A549 (cell line): ENCODE results near the gene KCNMB1.

Experiments
- BCL3 ChIP-seq: fragments of >200 bp; sonication (Bioruptor Twin); formaldehyde crosslinking; IDR thresholded peaks from 3 replicates; pipeline ENCODE4 v1.6.1; 2016
- BHLHE40 ChIP-seq: IDR thresholded peaks from 2 replicates; pipeline ENCODE4 v1.6.1; 2012; ENCODE audit warnings: low read depth, low read length, inconsistent platforms
- EP300 ChIP-seq, 2 experiments: fragments of >200 bp; sonication (Bioruptor Twin); formaldehyde crosslinking; IDR thresholded peaks; 2 replicates in 1 of 2; 3 replicates in 1 of 2; pipeline ENCODE4 v1.6.1; 2016 to 2017
- HDAC2 ChIP-seq: fragments of 200-600 bp; sonication (generic); IDR thresholded peaks from 2 replicates; pipeline ENCODE4 v1.6.1; 2016
- JUN ChIP-seq, 2 experiments: fragments of >200 bp; sonication (Bioruptor Twin); formaldehyde crosslinking; IDR thresholded peaks; 2 replicates in 1 of 2; 3 replicates in 1 of 2; pipeline ENCODE4 v1.6.1; 2016 to 2017
- MAFK ChIP-seq: fragments of 450-650 bp; IDR thresholded peaks from 2 replicates; pipeline ENCODE4 v1.6.1; 2014; ENCODE audit not compliant: partially characterized antibody
- RAD21 ChIP-seq, 2 experiments: fragments of >200 bp in 1 of 2; sonication (Bioruptor Twin) in 1 of 2; formaldehyde crosslinking in 1 of 2; IDR thresholded peaks in 1 of 2; conservative IDR thresholded peaks in 1 of 2; 2 replicates in 1 of 2; 3 replicates in 1 of 2; pipeline ENCODE4 v1.6.1; 2012 to 2018; ENCODE audit warnings: inconsistent platforms in 1 of 2
- ZFP36 ChIP-seq: fragments of 450-650 bp; IDR thresholded peaks from 2 replicates; pipeline ENCODE4 v1.6.1; 2014; ENCODE audit warnings: borderline replicate concordance; ENCODE audit not compliant: partially characterized antibody
- TF ChIP-seq, protein P1 (sequence below): fragments of >200 bp; sonication (Bioruptor Twin); formaldehyde crosslinking; IDR thresholded peaks from 3 replicates; pipeline ENCODE4 v1.5.1; 2016
- TF ChIP-seq, protein P2 (sequence below): fragments of 250-450 bp; sonication (Bioruptor Pico); IDR thresholded peaks from 2 replicates; pipeline ENCODE4 v1.5.0; 2021; ENCODE audit warnings: mild to moderate bottlenecking, moderate library complexity, borderline replicate concordance
- TF ChIP-seq, protein P3 (sequence below): IDR thresholded peaks from 2 replicates; pipeline ENCODE4 v1.6.1; 2012

DNA sequence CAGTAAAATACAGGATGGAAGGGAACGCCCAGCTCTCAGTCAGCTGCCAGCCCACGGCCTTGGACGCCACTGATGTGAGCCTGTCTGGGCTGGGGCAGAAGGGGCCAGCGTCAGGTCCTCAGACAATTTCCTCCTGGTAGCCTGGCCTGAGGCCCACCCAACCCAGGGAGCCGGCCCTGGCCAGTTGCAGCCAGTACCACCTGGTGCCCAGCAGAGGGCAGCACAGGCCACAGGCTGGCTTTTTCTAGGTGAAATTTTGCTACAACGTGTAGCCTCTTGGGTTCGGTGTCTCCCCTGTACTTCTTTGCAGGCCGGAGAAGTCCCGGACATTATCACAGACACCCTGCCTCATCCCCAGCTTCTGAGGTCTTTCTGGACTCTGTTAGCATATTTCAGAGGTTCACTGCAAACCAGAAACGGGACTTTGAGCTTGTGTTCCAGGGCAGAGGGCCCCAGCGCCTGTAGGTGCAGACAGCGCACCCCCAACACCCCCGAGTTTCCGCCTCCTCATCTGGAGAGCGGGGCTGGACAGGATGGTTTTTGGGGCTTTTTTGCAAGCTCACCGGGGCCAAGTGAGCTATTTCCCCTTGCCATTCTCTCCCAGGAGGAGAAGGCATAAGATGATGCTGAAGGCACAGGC lies 45.9 kb upstream of the KCNMB1 start:
- TF ChIP-seq, protein P1, sequence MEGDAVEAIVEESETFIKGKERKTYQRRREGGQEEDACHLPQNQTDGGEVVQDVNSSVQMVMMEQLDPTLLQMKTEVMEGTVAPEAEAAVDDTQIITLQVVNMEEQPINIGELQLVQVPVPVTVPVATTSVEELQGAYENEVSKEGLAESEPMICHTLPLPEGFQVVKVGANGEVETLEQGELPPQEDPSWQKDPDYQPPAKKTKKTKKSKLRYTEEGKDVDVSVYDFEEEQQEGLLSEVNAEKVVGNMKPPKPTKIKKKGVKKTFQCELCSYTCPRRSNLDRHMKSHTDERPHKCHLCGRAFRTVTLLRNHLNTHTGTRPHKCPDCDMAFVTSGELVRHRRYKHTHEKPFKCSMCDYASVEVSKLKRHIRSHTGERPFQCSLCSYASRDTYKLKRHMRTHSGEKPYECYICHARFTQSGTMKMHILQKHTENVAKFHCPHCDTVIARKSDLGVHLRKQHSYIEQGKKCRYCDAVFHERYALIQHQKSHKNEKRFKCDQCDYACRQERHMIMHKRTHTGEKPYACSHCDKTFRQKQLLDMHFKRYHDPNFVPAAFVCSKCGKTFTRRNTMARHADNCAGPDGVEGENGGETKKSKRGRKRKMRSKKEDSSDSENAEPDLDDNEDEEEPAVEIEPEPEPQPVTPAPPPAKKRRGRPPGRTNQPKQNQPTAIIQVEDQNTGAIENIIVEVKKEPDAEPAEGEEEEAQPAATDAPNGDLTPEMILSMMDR, result peak; percentile 92
- TF ChIP-seq EP300 (IDR thresholded peaks at IDR 0.05) (no peak), ZFP36 (no peak), RAD21 (conservative IDR thresholded peaks at IDR 0.05 in 1 of 2, IDR thresholded peaks at IDR 0.05 in 1 of 2) (peak; percentile 97 to 98), HDAC2 (no peak), BHLHE40 (no peak), BCL3 (no peak), JUN (IDR thresholded peaks at IDR 0.05) (no peak), MAFK (no peak)
- TF ChIP-seq, protein P2, sequence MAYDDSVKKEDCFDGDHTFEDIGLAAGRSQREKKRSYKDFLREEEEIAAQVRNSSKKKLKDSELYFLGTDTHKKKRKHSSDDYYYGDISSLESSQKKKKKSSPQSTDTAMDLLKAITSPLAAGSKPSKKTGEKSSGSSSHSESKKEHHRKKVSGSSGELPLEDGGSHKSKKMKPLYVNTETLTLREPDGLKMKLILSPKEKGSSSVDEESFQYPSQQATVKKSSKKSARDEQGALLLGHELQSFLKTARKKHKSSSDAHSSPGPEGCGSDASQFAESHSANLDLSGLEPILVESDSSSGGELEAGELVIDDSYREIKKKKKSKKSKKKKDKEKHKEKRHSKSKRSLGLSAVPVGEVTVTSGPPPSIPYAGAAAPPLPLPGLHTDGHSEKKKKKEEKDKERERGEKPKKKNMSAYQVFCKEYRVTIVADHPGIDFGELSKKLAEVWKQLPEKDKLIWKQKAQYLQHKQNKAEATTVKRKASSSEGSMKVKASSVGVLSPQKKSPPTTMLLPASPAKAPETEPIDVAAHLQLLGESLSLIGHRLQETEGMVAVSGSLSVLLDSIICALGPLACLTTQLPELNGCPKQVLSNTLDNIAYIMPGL (CRISPR knock-in tag), result no peak
- TF ChIP-seq, protein P3, sequence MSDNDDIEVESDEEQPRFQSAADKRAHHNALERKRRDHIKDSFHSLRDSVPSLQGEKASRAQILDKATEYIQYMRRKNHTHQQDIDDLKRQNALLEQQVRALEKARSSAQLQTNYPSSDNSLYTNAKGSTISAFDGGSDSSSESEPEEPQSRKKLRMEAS, result no peak
